Panc1 (cell line): ENCODE data around the gene BBC3. TPM values are rescaled to one million over a fixed set of nuclear protein-coding genes. Genes with fewer than 3 reads are reported as not detected.

ENCODE experiments used
- ATAC-seq: fragments of 200-7000 bp; cut with Tn5 transposase; 2 replicates; pipeline ENCODE4 v1.9.1; 2020; ENCODE audit warnings: mild to moderate bottlenecking, moderate library complexity
- BruUV-seq: library from RNA; stranded (reverse); fragments of 400-500 nt; replicated peaks from 2 replicates; lab custom pipeline; 2021; lab: Mats Ljungman, UMichigan
- CTCF ChIA-PET: fragments of 300-600 bp; sonication (Branson Sonifier 250); formaldehyde crosslinking; loops from one replicate; lab custom pipeline; 2022; ENCODE audit warnings: antibody characterized with exemption; lab: Charles Lee
- POLR2A ChIA-PET: fragments of 300-600 bp; sonication (Branson Sonifier 250); formaldehyde crosslinking; loops from one replicate; lab custom pipeline; 2022; ENCODE audit warnings: antibody characterized with exemption; lab: Charles Lee
- DNase-seq: peaks from one replicate; pipeline ENCODE4 v3.0.0-alpha.2; 2010; ENCODE audit warnings: low read depth, low spot score
- H3K27ac ChIP-seq: 2 replicates; pipeline ENCODE4 v1.5.1; 2011; ENCODE audit warnings: mild to moderate bottlenecking, low read length, inconsistent platforms
- H3K27me3 ChIP-seq: fragments of 200-500 bp; sonication (Bioruptor generic); 2 replicates; pipeline ENCODE4 v1.6.0; 2014; ENCODE audit warnings: low read length, inconsistent platforms; ENCODE audit not compliant: control insufficient read depth, insufficient read depth
- H3K36me3 ChIP-seq: fragments of 200-500 bp; sonication (Bioruptor generic); 2 replicates; pipeline ENCODE4 v1.5.1; 2014; ENCODE audit warnings: inconsistent platforms, mild to moderate bottlenecking, low read length, moderate library complexity; ENCODE audit not compliant: control insufficient read depth, insufficient read depth
- H3K4me1 ChIP-seq: 2 replicates; pipeline ENCODE4 v1.5.1; 2011; ENCODE audit warnings: inconsistent platforms, mild to moderate bottlenecking, low read length, moderate library complexity; ENCODE audit not compliant: control insufficient read depth, insufficient read depth
- H3K4me3 ChIP-seq, 2 experiments: 2 replicates each; pipeline ENCODE4 v1.5.1; 2011 to 2012; ENCODE audit warnings: low read depth in 2 of 2, low read length in 2 of 2, mild to moderate bottlenecking in 2 of 2, inconsistent platforms in 1 of 2, moderate library complexity in 1 of 2
- H3K9me3 ChIP-seq: fragments of 200-500 bp; sonication (Bioruptor generic); 2 replicates; pipeline ENCODE4 v1.5.1; 2014; ENCODE audit warnings: low read depth, mild to moderate bottlenecking, inconsistent platforms, low read length, moderate library complexity; ENCODE audit not compliant: control insufficient read depth, insufficient read depth
- CTCF ChIP-seq: fragments of 450-650 bp; IDR thresholded peaks from 2 replicates; pipeline ENCODE4 v1.5.1; 2017; ENCODE audit warnings: mild to moderate bottlenecking
- POLR2AphosphoS5 ChIP-seq: IDR thresholded peaks from 2 replicates; pipeline ENCODE4 v1.6.1; 2012; ENCODE audit warnings: mild to moderate bottlenecking, low read depth, low read length, moderate library complexity
- REST ChIP-seq, 2 experiments: IDR thresholded peaks; 2 replicates each; pipeline ENCODE4 v1.6.1; 2011 to 2012; ENCODE audit warnings: low read depth in 2 of 2, control low read depth in 1 of 2, low read length in 1 of 2, mild to moderate bottlenecking in 1 of 2, moderate library complexity in 1 of 2; ENCODE audit not compliant: insufficient read depth in 1 of 2
- SIN3A ChIP-seq: IDR thresholded peaks from 2 replicates; pipeline ENCODE4 v1.6.1; 2012; ENCODE audit warnings: low read depth, mild to moderate bottlenecking, low read length, moderate library complexity, borderline replicate concordance; ENCODE audit not compliant: insufficient read depth
- TCF7L2 ChIP-seq: IDR thresholded peaks from 2 replicates; pipeline ENCODE4 v1.6.1; 2011; ENCODE audit warnings: mild to moderate bottlenecking, low read depth, low read length, inconsistent platforms
- in situ Hi-C: cut with HindIII; loops from 2 replicates; pipeline ENCODE4 v1.10.0; 2016; ENCODE audit warnings: low sequenced_read_pairs, low pct_unique_long_range_greater_than_20kb
- intact Hi-C: fragments of 100-400 bp; cut with micrococcal nuclease; formaldehyde crosslinking; loops from one replicate; pipeline ENCODE4 v1.10.0; 2022; ENCODE audit not compliant: unreplicated experiment
- total RNA-seq: library from RNA; stranded (reverse); gene quantifications from one replicate; pipeline ENCODE4 v1.2.1, GENCODE V29; 2021; ENCODE audit not compliant: unreplicated experiment

BBC3 gene
- total RNA-seq, 1 experiment from 2014 or later = 7.6 TPM

GRCh38 chr19:47243364-47243775, 12.4 kb upstream of the BBC3 start:
- no peak for DNase-seq
- intact Hi-C loops = no loop called here
- Histone ChIP-seq H3K27me3 (no peaks in the 10 kb centered on the region), H3K4me3 (peak overlapping the region; percentile 63 to 80), H3K4me1 (peaks cover 4% of the 10 kb centered on the region), H3K36me3 (no peaks in the 10 kb centered on the region), H3K9me3 (no peaks in the 10 kb centered on the region), H3K27ac (peak overlapping the region; percentile 91)
- in situ Hi-C loops = no loop called here
- TF ChIP-seq SIN3A (no peak), TCF7L2 (no peak), CTCF (no peak), POLR2AphosphoS5 (no peak), REST (IDR thresholded peaks at IDR 0.05; ENCODE audit: insufficient read depth in 1 of 2, low read depth in 2 of 2, low read length in 1 of 2) (no peak)
- POLR2A ChIA-PET = interaction anchor here (1.0 to 1.4 kb wide), 3 partner anchors 11 to 18 kb away, joined by 3 to 5 read pairs (median 3); partner anchors contain the start of gene CCDC9
- no peak for ATAC-seq
- TSS peak; percentile 95 for BruUV-seq
- CTCF ChIA-PET = interaction anchor here (0.6 to 1.7 kb wide), 2 partner anchors 33 to 50 kb away, joined by 5 to 40 read pairs; no protein-coding TSS in a partner anchor

- no peak for ATAC-seq
- ChIA-PET POLR2A (interaction anchor here (1.4 kb wide), 1 partner anchor 16 kb away, joined by 5 read pairs; no protein-coding TSS in a partner anchor), CTCF (no interaction called here)
- TSS peak; percentile 84 for BruUV-seq
- no peaks in the 10 kb centered on the region for H3K27me3 ChIP-seq
- H3K4me3 ChIP-seq = no peak overlapping the region
- DNase-seq = no peak
- in situ Hi-C loops (no loop called here), intact Hi-C loops (no loop called here)
- H3K9me3 ChIP-seq = no peaks in the 10 kb centered on the region
- TF ChIP-seq TCF7L2 = no peak
- no peak for TF ChIP-seq POLR2AphosphoS5
- TF ChIP-seq REST (IDR thresholded peaks at IDR 0.05; ENCODE audit: insufficient read depth in 1 of 2, low read depth in 2 of 2, low read length in 1 of 2) = no peak
- TF ChIP-seq CTCF = no peak
- TF ChIP-seq SIN3A = no peak
- peaks cover 4% of the 10 kb centered on the region for H3K4me1 ChIP-seq
- H3K36me3 ChIP-seq = no peaks in the 10 kb centered on the region
- H3K27ac ChIP-seq = no peak overlapping the region
Observed at GRCh38 chr19:47241919-47242577, 11.0 kb upstream of the BBC3 start.
